SK-N-SH treated with all-trans-retinoic acid at 6 μM for 48 hours (cell line): ENCODE data around the gene ZNF524.

ENCODE experiments used
- ATAC-seq: fragments of 200-7000 bp; cut with Tn5 transposase; 3 replicates; pipeline ENCODE4 v1.9.1; 2020; ENCODE audit warnings: mild to moderate bottlenecking, moderate library complexity
- ARNTL ChIP-seq: fragments of 450-650 bp; formaldehyde crosslinking; IDR thresholded peaks from 2 replicates; pipeline ENCODE4 v1.5.0; 2020; ENCODE audit warnings: low read depth, mild to moderate bottlenecking, moderate library complexity, borderline replicate concordance
- BACH2 ChIP-seq: fragments of 250-450 bp; sonication (Bioruptor Pico); IDR thresholded peaks from 2 replicates; pipeline ENCODE4 v1.9.0; 2021; ENCODE audit warnings: mild to moderate bottlenecking, borderline replicate concordance
- CREB5 ChIP-seq: fragments of 250-450 bp; sonication (Bioruptor Pico); IDR thresholded peaks from 2 replicates; pipeline ENCODE4 v1.5.1; 2020; ENCODE audit warnings: low read depth, mild to moderate bottlenecking, moderate library complexity
- CSDC2 ChIP-seq: fragments of 250-450 bp; sonication (Bioruptor Pico); IDR thresholded peaks from 2 replicates; pipeline ENCODE4 v1.5.0; 2020; ENCODE audit warnings: mild to moderate bottlenecking, moderate library complexity
- CSRNP3 ChIP-seq: fragments of 250-450 bp; sonication (Bioruptor Pico); IDR thresholded peaks from 2 replicates; pipeline ENCODE4 v1.5.1; 2021; ENCODE audit warnings: mild to moderate bottlenecking, moderate library complexity
- ESRRG ChIP-seq: fragments of 250-450 bp; sonication (Bioruptor Pico); IDR thresholded peaks from 2 replicates; pipeline ENCODE4 v1.6.1; 2021; ENCODE audit warnings: mild to moderate bottlenecking
- ISL1 ChIP-seq: fragments of 250-450 bp; sonication (Bioruptor Pico); IDR thresholded peaks from 2 replicates; pipeline ENCODE4 v2.1.2; 2022; ENCODE audit warnings: mild to moderate bottlenecking, moderate library complexity
- OSR1 ChIP-seq: fragments of 250-450 bp; sonication (Bioruptor Pico); IDR thresholded peaks from 2 replicates; pipeline ENCODE4 v1.8.0; 2022; ENCODE audit warnings: moderate library complexity, mild to moderate bottlenecking, inconsistent platforms
- PATZ1 ChIP-seq: fragments of 250-450 bp; sonication (Bioruptor Pico); IDR thresholded peaks from 2 replicates; pipeline ENCODE4 v1.8.0; 2020; ENCODE audit warnings: mild to moderate bottlenecking, moderate library complexity, borderline replicate concordance
- POU6F1 ChIP-seq: fragments of 250-450 bp; sonication (Bioruptor Pico); IDR thresholded peaks from 2 replicates; pipeline ENCODE4 v1.8.0; 2021; ENCODE audit warnings: low read depth, mild to moderate bottlenecking, moderate library complexity, borderline replicate concordance
- PPARA ChIP-seq: fragments of 250-450 bp; sonication (Bioruptor Pico); IDR thresholded peaks from 2 replicates; pipeline ENCODE4 v1.5.0; 2020; ENCODE audit warnings: mild to moderate bottlenecking, borderline replicate concordance
- RARB ChIP-seq: fragments of 250-450 bp; sonication (Bioruptor Pico); IDR thresholded peaks from 2 replicates; pipeline ENCODE4 v1.8.0; 2021; ENCODE audit warnings: mild to moderate bottlenecking, moderate library complexity
- SNAI2 ChIP-seq: fragments of 250-450 bp; sonication (Bioruptor Pico); IDR thresholded peaks from 2 replicates; pipeline ENCODE4 v1.5.0; 2020; ENCODE audit warnings: mild to moderate bottlenecking, moderate library complexity
- TCF4 ChIP-seq: fragments of 250-450 bp; sonication (Bioruptor Pico); IDR thresholded peaks from 2 replicates; pipeline ENCODE4 v1.8.0; 2021; ENCODE audit warnings: mild to moderate bottlenecking, moderate library complexity, borderline replicate concordance
- TOX ChIP-seq: fragments of 250-450 bp; sonication (Bioruptor Pico); IDR thresholded peaks from 2 replicates; pipeline ENCODE4 v1.8.0; 2021; ENCODE audit warnings: mild to moderate bottlenecking, moderate library complexity, borderline replicate concordance
- ZC3H10 ChIP-seq: fragments of 250-450 bp; sonication (Bioruptor Pico); IDR thresholded peaks from 2 replicates; pipeline ENCODE4 v1.5.1; 2021; ENCODE audit warnings: mild to moderate bottlenecking, moderate library complexity
- ZNF565 ChIP-seq: fragments of 450-650 bp; formaldehyde crosslinking; conservative IDR thresholded peaks from 2 replicates; pipeline ENCODE4 v1.5.0; 2020; ENCODE audit warnings: low read depth, mild to moderate bottlenecking, moderate library complexity
- ZNF70 ChIP-seq: fragments of 450-650 bp; formaldehyde crosslinking; IDR thresholded peaks from 2 replicates; pipeline ENCODE4 v1.5.0; 2020; ENCODE audit warnings: mild to moderate bottlenecking, moderate library complexity
- ZNF8 ChIP-seq: fragments of 450-650 bp; formaldehyde crosslinking; IDR thresholded peaks from 2 replicates; pipeline ENCODE4 v1.5.0; 2020; ENCODE audit warnings: mild to moderate bottlenecking, moderate library complexity
- TF ChIP-seq, protein P1 (sequence below): fragments of 250-450 bp; sonication (Bioruptor Pico); IDR thresholded peaks from 2 replicates; pipeline ENCODE4 v1.5.0; 2020; ENCODE audit warnings: mild to moderate bottlenecking, moderate library complexity

ZNF524 gene

GRCh38 chr19:55591555-55591954 lies 8.5 kb upstream of the ZNF524 start:
- no peak for ATAC-seq
- TF ChIP-seq CSDC2 (CRISPR knock-in tag) (no peak), BACH2 (CRISPR knock-in tag) (no peak), ESRRG (CRISPR knock-in tag) (no peak), OSR1 (no peak), PPARA (CRISPR knock-in tag) (no peak), ZNF565 (CRISPR knock-in tag) (no peak), PATZ1 (CRISPR knock-in tag) (no peak), ARNTL (CRISPR knock-in tag) (no peak), ZC3H10 (CRISPR knock-in tag) (no peak), TOX (CRISPR knock-in tag) (no peak), ZNF8 (CRISPR knock-in tag) (no peak), CSRNP3 (CRISPR knock-in tag) (no peak), POU6F1 (CRISPR knock-in tag) (no peak), CREB5 (CRISPR knock-in tag) (no peak), TCF4 (CRISPR knock-in tag) (no peak), RARB (CRISPR knock-in tag) (no peak)
- TF ChIP-seq, protein P1, sequence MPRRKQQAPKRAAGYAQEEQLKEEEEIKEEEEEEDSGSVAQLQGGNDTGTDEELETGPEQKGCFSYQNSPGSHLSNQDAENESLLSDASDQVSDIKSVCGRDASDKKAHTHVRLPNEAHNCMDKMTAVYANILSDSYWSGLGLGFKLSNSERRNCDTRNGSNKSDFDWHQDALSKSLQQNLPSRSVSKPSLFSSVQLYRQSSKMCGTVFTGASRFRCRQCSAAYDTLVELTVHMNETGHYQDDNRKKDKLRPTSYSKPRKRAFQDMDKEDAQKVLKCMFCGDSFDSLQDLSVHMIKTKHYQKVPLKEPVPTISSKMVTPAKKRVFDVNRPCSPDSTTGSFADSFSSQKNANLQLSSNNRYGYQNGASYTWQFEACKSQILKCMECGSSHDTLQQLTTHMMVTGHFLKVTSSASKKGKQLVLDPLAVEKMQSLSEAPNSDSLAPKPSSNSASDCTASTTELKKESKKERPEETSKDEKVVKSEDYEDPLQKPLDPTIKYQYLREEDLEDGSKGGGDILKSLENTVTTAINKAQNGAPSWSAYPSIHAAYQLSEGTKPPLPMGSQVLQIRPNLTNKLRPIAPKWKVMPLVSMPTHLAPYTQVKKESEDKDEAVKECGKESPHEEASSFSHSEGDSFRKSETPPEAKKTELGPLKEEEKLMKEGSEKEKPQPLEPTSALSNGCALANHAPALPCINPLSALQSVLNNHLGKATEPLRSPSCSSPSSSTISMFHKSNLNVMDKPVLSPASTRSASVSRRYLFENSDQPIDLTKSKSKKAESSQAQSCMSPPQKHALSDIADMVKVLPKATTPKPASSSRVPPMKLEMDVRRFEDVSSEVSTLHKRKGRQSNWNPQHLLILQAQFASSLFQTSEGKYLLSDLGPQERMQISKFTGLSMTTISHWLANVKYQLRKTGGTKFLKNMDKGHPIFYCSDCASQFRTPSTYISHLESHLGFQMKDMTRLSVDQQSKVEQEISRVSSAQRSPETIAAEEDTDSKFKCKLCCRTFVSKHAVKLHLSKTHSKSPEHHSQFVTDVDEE (CRISPR knock-in tag): no peak

GRCh38 chr19:55592391-55593090 lies 7.5 kb upstream of the ZNF524 start:
- no peak for ATAC-seq
- TF ChIP-seq SNAI2 (no peak), ZNF70 (CRISPR knock-in tag) (no peak), CSDC2 (CRISPR knock-in tag) (no peak), TOX (CRISPR knock-in tag) (no peak), ARNTL (CRISPR knock-in tag) (no peak), ISL1 (CRISPR knock-in tag) (no peak), BACH2 (CRISPR knock-in tag) (no peak)

GRCh38 chr19:55593096-55593772 lies 6.9 kb upstream of the ZNF524 start:
- ATAC-seq: no peak
- TF ChIP-seq ZNF8 (CRISPR knock-in tag): no peak
- no peak for TF ChIP-seq SNAI2
- TF ChIP-seq ZNF565 (CRISPR knock-in tag): no peak
- TF ChIP-seq, protein P1 (CRISPR knock-in tag): no peak
